CD4-positive, alpha-beta memory T cell (primary cell): ENCODE results near the gene NOS2. TPM values are rescaled to one million over a fixed set of nuclear protein-coding genes. Genes with fewer than 3 reads are reported as not detected.

ENCODE experiments used
- CTCF ChIA-PET: fragments of 350-600 bp; sonication (Branson Sonifier 250); formaldehyde crosslinking; loops from one replicate; lab custom pipeline; 2021; ENCODE audit warnings: inconsistent platforms; ENCODE audit not compliant: partially characterized antibody; lab: Charles Lee
- POLR2A ChIA-PET: fragments of 350-600 bp; sonication (Branson Sonifier 250); formaldehyde crosslinking; loops from one replicate; lab custom pipeline; 2021; ENCODE audit not compliant: partially characterized antibody; lab: Charles Lee
- DNase-seq, 5 donors: peaks; one replicate each; pipeline versions ENCODE4 v3.0.0 to v3.0.0-alpha.2; 2020 to 2022; ENCODE audit warnings: mixed read lengths in 1 of 5
- H3K27ac ChIP-seq: one replicate; pipeline ENCODE4 v1.7.0; 2013; ENCODE audit warnings: low read depth, low read length
- H3K27me3 ChIP-seq: 2 replicates; pipeline ENCODE4 v1.7.0; 2013; ENCODE audit warnings: mild to moderate bottlenecking, low read length, moderate library complexity; ENCODE audit not compliant: insufficient read depth
- H3K36me3 ChIP-seq: 2 replicates; pipeline ENCODE4 v1.7.0; 2013; ENCODE audit warnings: mild to moderate bottlenecking, low read length, moderate library complexity; ENCODE audit not compliant: insufficient read depth
- H3K4me1 ChIP-seq: 2 replicates; pipeline ENCODE4 v1.7.0; 2013; ENCODE audit warnings: mild to moderate bottlenecking, low read length, moderate library complexity; ENCODE audit not compliant: insufficient read depth
- H3K4me3 ChIP-seq, 2 donors: one replicate each; pipeline ENCODE4 v1.7.0; 2013; ENCODE audit warnings: low read length in 2 of 2, mild to moderate bottlenecking in 1 of 2
- H3K9me3 ChIP-seq, 2 donors: one replicate each; pipeline ENCODE4 v1.7.0; 2013; ENCODE audit warnings: low read length in 2 of 2, control low read depth in 1 of 2; ENCODE audit not compliant: control insufficient read depth in 1 of 2
- H3K27ac Mint-ChIP-seq, 7 donors: one replicate each; pipeline ENCODE4 v1.8.0; 2020 to 2021; ENCODE audit warnings: mixed read lengths in 7 of 7, mild to moderate bottlenecking in 6 of 7, inconsistent platforms in 3 of 7, moderate library complexity in 3 of 7
- H3K27me3 Mint-ChIP-seq, 2 donors: one replicate each; pipeline ENCODE4 v1.8.0; 2020 to 2021; ENCODE audit warnings: mixed read lengths in 2 of 2
- H3K36me3 Mint-ChIP-seq, 2 donors: one replicate each; pipeline ENCODE4 v1.8.0; 2020 to 2021; ENCODE audit warnings: mixed read lengths in 2 of 2, inconsistent platforms in 1 of 2, mild to moderate bottlenecking in 1 of 2
- H3K4me1 Mint-ChIP-seq, 4 donors: one replicate each; pipeline ENCODE4 v1.8.0; 2020 to 2021; ENCODE audit warnings: mixed read lengths in 4 of 4, mild to moderate bottlenecking in 1 of 4
- H3K4me3 Mint-ChIP-seq, 8 donors: one replicate each; pipeline ENCODE4 v1.8.0; 2020 to 2021; ENCODE audit warnings: mixed read lengths in 8 of 8, mild to moderate bottlenecking in 7 of 8, moderate library complexity in 6 of 8, inconsistent platforms in 3 of 8
- H3K9me3 Mint-ChIP-seq, 8 donors: one replicate each; pipeline ENCODE4 v1.8.0; 2020 to 2021; ENCODE audit warnings: mixed read lengths in 8 of 8, mild to moderate bottlenecking in 5 of 8, inconsistent platforms in 3 of 8, moderate library complexity in 1 of 8
- intact Hi-C: fragments of 100-400 bp; cut with micrococcal nuclease; formaldehyde crosslinking; loops from one replicate; pipeline ENCODE4 v1.15.1; 2023
- polyA plus RNA-seq, 2 donors: library from polyadenylated mRNA; unstranded; fragments of 300-500 nt; fragmentation: Illumina TruSeq; gene quantifications; one replicate each; pipeline ENCODE4 v1.2.3, GENCODE V29; 2021
- total RNA-seq, 2 experiments: library from RNA; stranded (reverse); gene quantifications; one replicate each; pipeline ENCODE4 v1.2.3, GENCODE V29; 2021

Gene NOS2
- total and polyA plus RNA-seq, 4 experiments from 2014 or later, result 0.09 to 0.14 (median 0.11) TPM; not detected in 1

- no peak overlapping the region for H3K27ac Mint-ChIP-seq
- no peak overlapping the region for H3K4me3 Mint-ChIP-seq
- no peaks in the 10 kb centered on the region for H3K36me3 ChIP-seq
- peaks cover 0 to 5% of the 10 kb centered on the region in 2 donors for H3K9me3 ChIP-seq
- H3K36me3 Mint-ChIP-seq, result peaks cover 0 to 10% of the 10 kb centered on the region in 2 donors
- no peaks in the 10 kb centered on the region for H3K4me1 ChIP-seq
- ChIA-PET CTCF (interaction anchor here (0.6 to 2.1 kb wide), 2 partner anchors 16 to 271 kb away, joined by 3 to 6 read pairs; no protein-coding TSS in a partner anchor), POLR2A (no interaction called here)
- H3K4me3 ChIP-seq, result no peak overlapping the region
- no peak for DNase-seq
- intact Hi-C loops, result no loop called here
- no peaks in the 10 kb centered on the region for H3K4me1 Mint-ChIP-seq
- no peak overlapping the region for H3K27ac ChIP-seq
- H3K27me3 ChIP-seq, result no peaks in the 10 kb centered on the region
- peaks cover 2 to 29% (median 28%) of the 10 kb centered on the region in 8 donors for H3K9me3 Mint-ChIP-seq
- H3K27me3 Mint-ChIP-seq, result peaks cover 0 to 4% of the 10 kb centered on the region in 2 donors
Observed at GRCh38 chr17:27821318-27821717, 21.0 kb upstream of the NOS2 start.

- Mint-ChIP-seq H3K27me3 (peaks cover 0 to 2% of the 10 kb centered on the region in 2 donors), H3K27ac (no peak overlapping the region), H3K4me1 (no peaks in the 10 kb centered on the region), H3K36me3 (peaks cover 0 to 10% of the 10 kb centered on the region in 2 donors), H3K4me3 (no peak overlapping the region), H3K9me3 (peaks cover 2 to 29% (median 28%) of the 10 kb centered on the region in 8 donors)
- intact Hi-C loops, result no loop called here
- Histone ChIP-seq H3K27ac (no peak overlapping the region), H3K27me3 (no peaks in the 10 kb centered on the region), H3K36me3 (no peaks in the 10 kb centered on the region), H3K9me3 (peaks cover 0 to 5% of the 10 kb centered on the region in 2 donors), H3K4me1 (no peaks in the 10 kb centered on the region), H3K4me3 (no peak overlapping the region)
- CTCF ChIA-PET, result interaction anchor here (1.2 to 3.4 kb wide), 3 partner anchors 10 to 75 kb away, joined by 4 to 11 read pairs (median 6); no protein-coding TSS in a partner anchor
- POLR2A ChIA-PET, result no interaction called here
- DNase-seq, result no peak
Observed at GRCh38 chr17:27819145-27819544, 18.8 kb upstream of the NOS2 start.

- no peak overlapping the region for H3K27ac Mint-ChIP-seq
- no peaks in the 10 kb centered on the region for H3K4me1 ChIP-seq
- ChIA-PET CTCF (interaction anchor here (1.2 to 3.4 kb wide), 3 partner anchors 10 to 75 kb away, joined by 4 to 11 read pairs (median 6); no protein-coding TSS in a partner anchor), POLR2A (no interaction called here)
- peaks cover 2 to 29% (median 26%) of the 10 kb centered on the region in 8 donors for H3K9me3 Mint-ChIP-seq
- H3K36me3 ChIP-seq, result no peaks in the 10 kb centered on the region
- H3K4me3 Mint-ChIP-seq, result no peak overlapping the region
- peaks cover 0 to 2% of the 10 kb centered on the region in 2 donors for H3K27me3 Mint-ChIP-seq
- H3K9me3 ChIP-seq, result peaks cover 0 to 5% of the 10 kb centered on the region in 2 donors
- intact Hi-C loops, result no loop called here
- no peak overlapping the region for H3K4me3 ChIP-seq
- no peak for DNase-seq
- H3K36me3 Mint-ChIP-seq, result peaks cover 0 to 10% of the 10 kb centered on the region in 2 donors
- H3K27me3 ChIP-seq, result no peaks in the 10 kb centered on the region
- no peaks in the 10 kb centered on the region for H3K4me1 Mint-ChIP-seq
- H3K27ac ChIP-seq, result no peak overlapping the region
Observed at GRCh38 chr17:27818401-27819105, 18.2 kb upstream of the NOS2 start.

- Histone ChIP-seq H3K27ac (no peak overlapping the region), H3K36me3 (no peaks in the 10 kb centered on the region), H3K27me3 (no peaks in the 10 kb centered on the region), H3K9me3 (peaks cover 0 to 5% of the 10 kb centered on the region in 2 donors), H3K4me3 (no peak overlapping the region), H3K4me1 (no peaks in the 10 kb centered on the region)
- H3K27me3 Mint-ChIP-seq, result peaks cover 0 to 2% of the 10 kb centered on the region in 2 donors
- no peak for DNase-seq
- H3K36me3 Mint-ChIP-seq, result peaks cover 0 to 10% of the 10 kb centered on the region in 2 donors
- peaks cover 2 to 25% (median 22%) of the 10 kb centered on the region in 8 donors for H3K9me3 Mint-ChIP-seq
- no peaks in the 10 kb centered on the region for H3K4me1 Mint-ChIP-seq
- intact Hi-C loops, result no loop called here
- no peak overlapping the region for H3K27ac Mint-ChIP-seq
- ChIA-PET CTCF (interaction anchor here (1.5 to 3.4 kb wide), 2 partner anchors 9 to 13 kb away, joined by 6 to 11 read pairs; no protein-coding TSS in a partner anchor), POLR2A (no interaction called here)
- no peak overlapping the region for H3K4me3 Mint-ChIP-seq
Observed at GRCh38 chr17:27817731-27818130, 17.4 kb upstream of the NOS2 start.

GRCh38 chr17:27816946-27817345 lies 16.6 kb upstream of the NOS2 start:
- Histone ChIP-seq H3K36me3 (no peaks in the 10 kb centered on the region), H3K27me3 (no peaks in the 10 kb centered on the region), H3K9me3 (peaks cover 0 to 5% of the 10 kb centered on the region in 2 donors), H3K4me1 (no peaks in the 10 kb centered on the region), H3K27ac (no peak overlapping the region), H3K4me3 (no peak overlapping the region)
- ChIA-PET CTCF (interaction anchor here (3.4 kb wide), 1 partner anchor 12 kb away, joined by 11 read pairs; no protein-coding TSS in a partner anchor), POLR2A (no interaction called here)
- no peaks in the 10 kb centered on the region for H3K4me1 Mint-ChIP-seq
- H3K36me3 Mint-ChIP-seq, result peaks cover 0 to 10% of the 10 kb centered on the region in 2 donors
- peaks cover 0 to 2% of the 10 kb centered on the region in 2 donors for H3K27me3 Mint-ChIP-seq
- H3K9me3 Mint-ChIP-seq, result peaks cover 0 to 18% (median 15%) of the 10 kb centered on the region in 8 donors
- no peak for DNase-seq
- no peak overlapping the region for H3K4me3 Mint-ChIP-seq
- H3K27ac Mint-ChIP-seq, result no peak overlapping the region
- intact Hi-C loops, result no loop called here

GRCh38 chr17:27811961-27812360 lies 11.6 kb upstream of the NOS2 start:
- ChIA-PET CTCF (interaction anchor here (1.0 kb wide), 1 partner anchor 82 kb away, joined by 4 read pairs; no protein-coding TSS in a partner anchor), POLR2A (no interaction called here)
- no peaks in the 10 kb centered on the region for H3K36me3 ChIP-seq
- H3K27ac ChIP-seq, result no peak overlapping the region
- H3K4me1 ChIP-seq, result peaks cover 29% of the 10 kb centered on the region
- no peak overlapping the region for H3K4me3 Mint-ChIP-seq
- peaks cover 15 to 32% (median 27%) of the 10 kb centered on the region in 4 donors for H3K4me1 Mint-ChIP-seq
- H3K4me3 ChIP-seq, result no peak overlapping the region
- no peaks in the 10 kb centered on the region for H3K27me3 ChIP-seq
- no peaks in the 10 kb centered on the region for H3K9me3 Mint-ChIP-seq
- H3K27me3 Mint-ChIP-seq, result peaks cover 0 to 2% of the 10 kb centered on the region in 2 donors
- no peaks in the 10 kb centered on the region for H3K9me3 ChIP-seq
- no peak for DNase-seq
- intact Hi-C loops, result no loop called here
- H3K36me3 Mint-ChIP-seq, result no peaks in the 10 kb centered on the region
- H3K27ac Mint-ChIP-seq, result no peak overlapping the region

GRCh38 chr17:27810902-27811557 lies 10.7 kb upstream of the NOS2 start:
- Histone ChIP-seq H3K4me1 (peaks cover 33% of the 10 kb centered on the region), H3K27ac (no peak overlapping the region), H3K36me3 (no peaks in the 10 kb centered on the region), H3K27me3 (no peaks in the 10 kb centered on the region), H3K4me3 (no peak overlapping the region), H3K9me3 (no peaks in the 10 kb centered on the region)
- no peak overlapping the region for H3K27ac Mint-ChIP-seq
- intact Hi-C loops, result no loop called here
- no peaks in the 10 kb centered on the region for H3K9me3 Mint-ChIP-seq
- H3K36me3 Mint-ChIP-seq, result no peaks in the 10 kb centered on the region
- peaks cover 0 to 2% of the 10 kb centered on the region in 2 donors for H3K27me3 Mint-ChIP-seq
- peaks cover 15 to 39% (median 29%) of the 10 kb centered on the region in 4 donors for H3K4me1 Mint-ChIP-seq
- POLR2A ChIA-PET, result interaction anchor here (0.5 to 1.6 kb wide), 2 partner anchors 82 to 248 kb away, joined by 3 to 6 read pairs; partner anchors contain the start of gene LYRM9
- H3K4me3 Mint-ChIP-seq, result no peak overlapping the region
- DNase-seq, result no peak
- CTCF ChIA-PET, result interaction anchor here (1.5 to 11.4 kb wide), 3 partner anchors 11 to 82 kb away, joined by 3 to 292 read pairs (median 5); partner anchors contain the start of genes LYRM9 and NOS2
